Spleen (tissue), 7 donors: ENCODE data around the gene TMEM236.

ENCODE experiments used
- CTCF ChIP-seq, 11 experiments: fragments of 200-600 bp in 7 of 11; fragments of 450-650 bp in 4 of 11; sonication (generic) in 4 of 11; IDR thresholded peaks in 8 of 11; conservative IDR thresholded peaks in 3 of 11; 1 replicate in 7 of 11; 2 replicates in 4 of 11; pipeline versions ENCODE4 v1.4.0 to v1.8.0; 2016 to 2021; ENCODE audit warnings: antibody characterized with exemption in 11 of 11, inconsistent platforms in 4 of 11, mild to moderate bottlenecking in 1 of 11
- POLR2AphosphoS5 ChIP-seq, 3 donors: sonication (generic); formaldehyde crosslinking; IDR thresholded peaks; one replicate each; pipeline ENCODE4 v1.5.1; 2017; ENCODE audit warnings: antibody characterized with exemption in 3 of 3
- donor health status: DM: no; HTN: no; CAD: no; lungs with moderate emphysema.
- donor health status: DM: no; HTN: no; CAD: no.
- donor health status: DM: no; HTN: no; CAD: no.

GRCh38 chr10:17730667-17731066, 21.3 kb upstream of the TMEM236 start:
- TF ChIP-seq CTCF (IDR thresholded peaks at IDR 0.05 in 8 of 11, conservative IDR thresholded peaks at IDR 0.05 in 3 of 11) (no peak), POLR2AphosphoS5 (IDR thresholded peaks at IDR 0.05) (no peak)
